DND-41 (cell line): ENCODE results near the gene OPRL1.

ENCODE experiments used
- EZH2 ChIP-seq: IDR thresholded peaks from 3 replicates; pipeline ENCODE4 v1.6.1; 2012; ENCODE audit warnings: borderline replicate concordance, low read depth, mild to moderate bottlenecking, moderate library complexity, low read length, inconsistent platforms; ENCODE audit not compliant: severe bottlenecking
- TF ChIP-seq, protein P1 (sequence below): IDR thresholded peaks from 2 replicates; pipeline ENCODE4 v1.5.1; 2012; ENCODE audit warnings: borderline replicate concordance, low read length, moderate library complexity, mild to moderate bottlenecking; ENCODE audit not compliant: poor library complexity, severe bottlenecking; ENCODE audit errors: extremely low read depth

DNA sequence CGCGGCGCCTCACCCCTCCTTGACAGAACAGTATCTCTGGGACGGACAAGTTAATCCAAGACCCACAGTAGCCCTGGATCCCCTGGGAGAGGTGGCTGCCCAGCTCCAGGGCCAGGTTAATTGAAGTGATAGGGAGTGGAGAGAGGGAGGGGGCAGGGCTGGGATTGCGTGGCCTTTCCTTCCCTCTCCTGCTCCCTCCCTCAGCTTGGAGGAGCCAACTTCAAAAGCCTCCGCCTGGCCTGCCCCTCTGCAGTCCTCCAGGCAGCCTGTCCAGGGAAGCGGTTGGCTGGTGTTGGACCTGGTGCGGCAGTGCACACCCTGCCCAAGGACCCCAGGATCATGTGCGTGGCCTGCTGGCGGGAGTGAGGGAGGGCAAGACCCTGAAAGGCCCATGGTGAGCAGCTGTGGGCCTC, 43.9 kb upstream of the OPRL1 start, which contains the start of gene C20orf204:
- TF ChIP-seq, protein P1, sequence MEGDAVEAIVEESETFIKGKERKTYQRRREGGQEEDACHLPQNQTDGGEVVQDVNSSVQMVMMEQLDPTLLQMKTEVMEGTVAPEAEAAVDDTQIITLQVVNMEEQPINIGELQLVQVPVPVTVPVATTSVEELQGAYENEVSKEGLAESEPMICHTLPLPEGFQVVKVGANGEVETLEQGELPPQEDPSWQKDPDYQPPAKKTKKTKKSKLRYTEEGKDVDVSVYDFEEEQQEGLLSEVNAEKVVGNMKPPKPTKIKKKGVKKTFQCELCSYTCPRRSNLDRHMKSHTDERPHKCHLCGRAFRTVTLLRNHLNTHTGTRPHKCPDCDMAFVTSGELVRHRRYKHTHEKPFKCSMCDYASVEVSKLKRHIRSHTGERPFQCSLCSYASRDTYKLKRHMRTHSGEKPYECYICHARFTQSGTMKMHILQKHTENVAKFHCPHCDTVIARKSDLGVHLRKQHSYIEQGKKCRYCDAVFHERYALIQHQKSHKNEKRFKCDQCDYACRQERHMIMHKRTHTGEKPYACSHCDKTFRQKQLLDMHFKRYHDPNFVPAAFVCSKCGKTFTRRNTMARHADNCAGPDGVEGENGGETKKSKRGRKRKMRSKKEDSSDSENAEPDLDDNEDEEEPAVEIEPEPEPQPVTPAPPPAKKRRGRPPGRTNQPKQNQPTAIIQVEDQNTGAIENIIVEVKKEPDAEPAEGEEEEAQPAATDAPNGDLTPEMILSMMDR = no peak
- no peak for TF ChIP-seq EZH2
